ENCODE data around the gene PCDH9. TPM values are rescaled to one million over a fixed set of nuclear protein-coding genes. Genes with fewer than 3 reads are reported as not detected.
A peak's percentile ranks its signal among the peaks of the same experiment; 100 is the strongest.

The PCDH9 gene
- total and polyA plus RNA-seq, 10 of the 15 experiments (the other 5 are each of a cell fraction or from before 2014, with no cell fraction given), result 0.02 to 2.3 (median 0.05) TPM; not detected in 1

DNA sequence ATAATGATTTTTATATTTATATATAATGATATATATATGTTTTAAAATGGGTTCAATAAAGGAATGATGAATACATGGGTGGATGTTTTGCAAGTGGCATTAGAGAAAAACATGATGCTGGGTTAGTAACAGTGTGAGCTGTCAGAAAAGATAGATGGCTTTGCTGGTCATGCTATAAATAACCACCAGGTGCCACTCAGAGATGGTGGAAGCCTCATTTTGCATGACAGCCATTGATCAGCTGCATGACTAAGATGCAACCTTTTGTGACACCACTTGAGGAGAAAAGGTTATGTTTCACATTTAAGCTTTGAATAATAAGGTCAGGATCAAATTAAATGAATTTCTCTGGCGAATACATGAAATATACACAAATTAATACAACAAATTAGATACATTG lies 737.7 kb downstream of the PCDH9 start:
- SMC1A ChIA-PET (ENCODE audit: uncharacterized antibody, unreplicated experiment), result interaction anchor here (1.0 to 2.5 kb wide), 4 partner anchors 10 to 746 kb away, joined by 3 to 8 read pairs (median 4); no protein-coding TSS in a partner anchor
- DNase-seq (ENCODE audit: low read depth, low spot score) (no peak), FAIRE-seq (no peak), ATAC-seq (peak; percentile 93)
- H3K4me3 ChIP-seq, result no peak overlapping the region
- H3K79me2 ChIP-seq (ENCODE audit: control insufficient read depth, insufficient read depth, low read length), result no peaks in the 10 kb centered on the region
- no peaks in the 10 kb centered on the region for H3K4me1 ChIP-seq (ENCODE audit: control insufficient read depth, insufficient read depth, low read length)
- H3K27me3 ChIP-seq (replicated peaks in 1 of 2; ENCODE audit: control insufficient read depth in 2 of 2, insufficient read depth in 2 of 2, low read length in 1 of 2), result no peaks in the 10 kb centered on the region
- RAD21 ChIA-PET (ENCODE audit: unreplicated experiment), result interaction anchor here (1.0 to 1.2 kb wide), 2 partner anchors 10 to 197 kb away, joined by 3 to 5 read pairs; no protein-coding TSS in a partner anchor
- H3K27ac ChIP-seq (ENCODE audit: control insufficient read depth, insufficient read depth), result no peak overlapping the region
- H3K4me2 ChIP-seq (ENCODE audit: control insufficient read depth, insufficient read depth), result no peak overlapping the region
- H2AFZ ChIP-seq (ENCODE audit: control insufficient read depth, low read depth, low read length), result no peak overlapping the region
- CTCF ChIA-PET, result interaction anchor here (0.7 to 1.9 kb wide), 5 partner anchors 15 to 746 kb away, joined by 3 to 5 read pairs (median 4); no protein-coding TSS in a partner anchor
- H4K20me1 ChIP-seq (ENCODE audit: control insufficient read depth, insufficient read depth), result no peaks in the 10 kb centered on the region
- no peak overlapping the region for H3K9ac ChIP-seq (ENCODE audit: control insufficient read depth, insufficient read depth, low read length)
- intact Hi-C loops (cut with micrococcal nuclease; ENCODE audit: unreplicated experiment) (no loop called here), in situ Hi-C loops (cut with MboI) (no loop called here)
- no peaks in the 10 kb centered on the region for H3K9me3 ChIP-seq (replicated peaks; ENCODE audit: control insufficient read depth, insufficient read depth, low read length)
- WGBS (ENCODE audit: insufficient coverage, insufficient replicate concordance, low lambda C conversion rate, missing lambda C conversion rate), result 0% methylated on average over 1 of the region's 1 CpG
- POLR2A ChIA-PET, result no interaction called here
- H3K36me3 ChIP-seq (ENCODE audit: control insufficient read depth in 2 of 2, insufficient read depth in 2 of 2, low read length in 1 of 2), result no peaks in the 10 kb centered on the region
- no TSS peak for BruUV-seq (replicated peaks)
- TF ChIP-seq POLR2AphosphoS5 (IDR thresholded peaks at IDR 0.05; ENCODE audit: low read length) (no peak), JUND (IDR thresholded peaks at IDR 0.05; ENCODE audit: low read depth, low read length) (no peak), YY1 (IDR thresholded peaks at IDR 0.05; ENCODE audit: low read depth, low read length) (0 out of 2 replicates have a peak, but pooled peaks have one; percentile 30), IRF4 (IDR thresholded peaks at IDR 0.05; ENCODE audit: low read depth, low read length) (no peak), SMC3 (IDR thresholded peaks at IDR 0.05; ENCODE audit: borderline replicate concordance, low read length) (peak; percentile 10; the same call in 1 of the 2 replicates), PAX8 (IDR thresholded peaks at IDR 0.05) (no peak), DPF2 (IDR thresholded peaks at IDR 0.05) (no peak), ZBED1 (IDR thresholded peaks at IDR 0.05; ENCODE audit: borderline replicate concordance) (no peak), HDAC2 (IDR thresholded peaks at IDR 0.05) (no peak), EGR1 (IDR thresholded peaks at IDR 0.05; ENCODE audit: borderline replicate concordance in 1 of 2, low read depth in 2 of 2, low read length in 2 of 2) (no peak), NR2C1 (IDR thresholded peaks at IDR 0.05) (no peak), EP300 (IDR thresholded peaks at IDR 0.05; ENCODE audit: borderline replicate concordance in 1 of 2, control insufficient read depth in 1 of 2, low read depth in 2 of 2, low read length in 2 of 2) (no peak), MYC (IDR thresholded peaks at IDR 0.05; ENCODE audit: insufficient read depth, insufficient read length, insufficient replicate concordance, low read length, severe bottlenecking) (no peak), PRDM15 (CRISPR knock-in tag; IDR thresholded peaks at IDR 0.05) (no peak), TCF7 (IDR thresholded peaks at IDR 0.05; ENCODE audit: borderline replicate concordance) (no peak), NFIC (IDR thresholded peaks at IDR 0.05; ENCODE audit: low read depth, low read length) (no peak), ZNF217 (IDR thresholded peaks at IDR 0.05) (no peak)
- TF ChIP-seq, protein P1, sequence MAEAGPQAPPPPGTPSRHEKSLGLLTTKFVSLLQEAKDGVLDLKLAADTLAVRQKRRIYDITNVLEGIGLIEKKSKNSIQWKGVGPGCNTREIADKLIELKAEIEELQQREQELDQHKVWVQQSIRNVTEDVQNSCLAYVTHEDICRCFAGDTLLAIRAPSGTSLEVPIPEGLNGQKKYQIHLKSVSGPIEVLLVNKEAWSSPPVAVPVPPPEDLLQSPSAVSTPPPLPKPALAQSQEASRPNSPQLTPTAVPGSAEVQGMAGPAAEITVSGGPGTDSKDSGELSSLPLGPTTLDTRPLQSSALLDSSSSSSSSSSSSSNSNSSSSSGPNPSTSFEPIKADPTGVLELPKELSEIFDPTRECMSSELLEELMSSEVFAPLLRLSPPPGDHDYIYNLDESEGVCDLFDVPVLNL (IDR thresholded peaks at IDR 0.05; ENCODE audit: low read depth, low read length), result no peak
- TF ChIP-seq, protein P2, sequence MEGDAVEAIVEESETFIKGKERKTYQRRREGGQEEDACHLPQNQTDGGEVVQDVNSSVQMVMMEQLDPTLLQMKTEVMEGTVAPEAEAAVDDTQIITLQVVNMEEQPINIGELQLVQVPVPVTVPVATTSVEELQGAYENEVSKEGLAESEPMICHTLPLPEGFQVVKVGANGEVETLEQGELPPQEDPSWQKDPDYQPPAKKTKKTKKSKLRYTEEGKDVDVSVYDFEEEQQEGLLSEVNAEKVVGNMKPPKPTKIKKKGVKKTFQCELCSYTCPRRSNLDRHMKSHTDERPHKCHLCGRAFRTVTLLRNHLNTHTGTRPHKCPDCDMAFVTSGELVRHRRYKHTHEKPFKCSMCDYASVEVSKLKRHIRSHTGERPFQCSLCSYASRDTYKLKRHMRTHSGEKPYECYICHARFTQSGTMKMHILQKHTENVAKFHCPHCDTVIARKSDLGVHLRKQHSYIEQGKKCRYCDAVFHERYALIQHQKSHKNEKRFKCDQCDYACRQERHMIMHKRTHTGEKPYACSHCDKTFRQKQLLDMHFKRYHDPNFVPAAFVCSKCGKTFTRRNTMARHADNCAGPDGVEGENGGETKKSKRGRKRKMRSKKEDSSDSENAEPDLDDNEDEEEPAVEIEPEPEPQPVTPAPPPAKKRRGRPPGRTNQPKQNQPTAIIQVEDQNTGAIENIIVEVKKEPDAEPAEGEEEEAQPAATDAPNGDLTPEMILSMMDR (IDR thresholded peaks at IDR 0.05 in 2 of 3, conservative IDR thresholded peaks at IDR 0.05 in 1 of 3; ENCODE audit: control insufficient read depth in 2 of 3, extremely low read depth in 1 of 3, insufficient read depth in 1 of 3, low read depth in 3 of 3, low read length in 3 of 3), result peak in 2 of 3 experiments; percentile 6 to 36; a peak in 2 of 6 replicates
